Smooth muscle cell (in vitro differentiated cells): Measurements from ENCODE around the gene AUTS2. TPM values are rescaled to one million over a fixed set of nuclear protein-coding genes. Genes with fewer than 3 reads are reported as not detected.

ENCODE experiments used
- DNase-seq: peaks from one replicate; lab custom pipeline; 2025; ENCODE audit not compliant: unreplicated experiment; lab: John Stamatoyannopoulos, UW
- H2AFZ ChIP-seq: fragments of 200-600 bp; sonication (generic); 2 replicates; pipeline ENCODE4 v1.6.0; 2016; ENCODE audit warnings: antibody characterized with exemption, low read depth, mild to moderate bottlenecking
- H3F3A ChIP-seq: fragments of 200-600 bp; sonication (generic); 2 replicates; pipeline ENCODE4 v1.6.0; 2017; ENCODE audit warnings: antibody characterized with exemption, low read depth
- H3K27ac ChIP-seq: fragments of 200-600 bp; sonication (generic); 2 replicates; pipeline ENCODE4 v1.5.1; 2016; ENCODE audit warnings: low read depth, mild to moderate bottlenecking
- H3K27me3 ChIP-seq: fragments of 200-600 bp; sonication (generic); 2 replicates; pipeline ENCODE4 v1.6.1; 2016; ENCODE audit warnings: low read depth, mild to moderate bottlenecking
- H3K36me3 ChIP-seq: fragments of 200-600 bp; sonication (generic); 2 replicates; pipeline ENCODE4 v1.5.1; 2016; ENCODE audit warnings: low read depth
- H3K4me1 ChIP-seq: fragments of 200-600 bp; sonication (generic); 2 replicates; pipeline ENCODE4 v1.5.1; 2016; ENCODE audit warnings: low read depth
- H3K4me2 ChIP-seq: fragments of 200-600 bp; sonication (generic); 2 replicates; pipeline ENCODE4 v1.6.0; 2016; ENCODE audit warnings: mild to moderate bottlenecking
- H3K4me3 ChIP-seq: fragments of 200-600 bp; sonication (generic); 2 replicates; pipeline ENCODE4 v1.5.1; 2016; ENCODE audit warnings: mild to moderate bottlenecking
- H3K79me2 ChIP-seq: fragments of 200-600 bp; sonication (generic); 2 replicates; pipeline ENCODE4 v1.6.0; 2016; ENCODE audit warnings: low read depth, mild to moderate bottlenecking
- H3K9ac ChIP-seq: fragments of 200-600 bp; sonication (generic); 2 replicates; pipeline ENCODE4 v1.6.0; 2016; ENCODE audit warnings: low read depth
- H3K9me3 ChIP-seq: fragments of 200-600 bp; sonication (generic); replicated peaks from 2 replicates; pipeline ENCODE4 v1.5.1; 2016; ENCODE audit warnings: low read depth
- H4K20me1 ChIP-seq: fragments of 200-600 bp; sonication (generic); 2 replicates; pipeline ENCODE4 v1.6.0; 2016; ENCODE audit warnings: low read depth
- CTCF ChIP-seq: fragments of 200-600 bp; sonication (generic); IDR thresholded peaks from 2 replicates; pipeline ENCODE4 v1.5.1; 2017; ENCODE audit warnings: borderline replicate concordance, mild to moderate bottlenecking, antibody characterized with exemption; ENCODE audit not compliant: insufficient read depth, poor library complexity, severe bottlenecking
- WGBS: methylation state at CpG from one replicate; pipeline ENCODE4 v1.1.7; 2016; ENCODE audit warnings: low lambda C conversion rate; 5-methylcytosine and 5-hydroxymethylcytosine counted together
- polyA plus RNA-seq: library from polyadenylated mRNA; unstranded; fragments of >200 nt; fragmentation: Nextera tagmentation; extraction: Ambion mirVana; gene quantifications from 2 replicates; pipeline ENCODE4 v1.2.1, GENCODE V29; 2016
- total RNA-seq: library from RNA; depleted of rRNA; stranded (reverse); fragments of >200 nt; gene quantifications from 2 replicates; pipeline ENCODE4 v1.2.3, GENCODE V29; 2014

The AUTS2 gene
- total and polyA plus RNA-seq, 2 experiments from 2014 or later, result 6.5 to 8.6 TPM

- Histone ChIP-seq H2AFZ (no peak overlapping the region), H3K9me3 (no peaks in the 10 kb centered on the region), H3K4me3 (no peak overlapping the region), H3K27ac (no peak overlapping the region), H3K79me2 (no peaks in the 10 kb centered on the region), H4K20me1 (no peaks in the 10 kb centered on the region), H3F3A (no peaks in the 10 kb centered on the region), H3K4me1 (no peaks in the 10 kb centered on the region), H3K36me3 (peaks cover 3% of the 10 kb centered on the region), H3K27me3 (no peaks in the 10 kb centered on the region), H3K4me2 (no peak overlapping the region), H3K9ac (no peak overlapping the region)
- DNase-seq, result no peak
- 92% methylated on average over 8 of the region's 8 CpGs for WGBS
- TF ChIP-seq CTCF, result no peak
These were observed 1189.5 kb downstream of the AUTS2 start for GRCh38 chr7:70787771-70788170.

GRCh38 chr7:70788276-70788675, 1190.0 kb downstream of the AUTS2 start:
- H3K27me3 ChIP-seq, result no peaks in the 10 kb centered on the region
- no peaks in the 10 kb centered on the region for H3K79me2 ChIP-seq
- no peak overlapping the region for H3K4me3 ChIP-seq
- no peaks in the 10 kb centered on the region for H4K20me1 ChIP-seq
- H3K4me2 ChIP-seq, result no peak overlapping the region
- no peak overlapping the region for H3K27ac ChIP-seq
- no peak for DNase-seq
- no peak overlapping the region for H2AFZ ChIP-seq
- 83% methylated on average over 7 of the region's 7 CpGs for WGBS
- TF ChIP-seq CTCF, result no peak
- H3F3A ChIP-seq, result no peaks in the 10 kb centered on the region
- peaks cover 3% of the 10 kb centered on the region for H3K36me3 ChIP-seq
- no peaks in the 10 kb centered on the region for H3K4me1 ChIP-seq
- H3K9ac ChIP-seq, result no peak overlapping the region
- H3K9me3 ChIP-seq, result no peaks in the 10 kb centered on the region

GRCh38 chr7:70789481-70790214, 1191.4 kb downstream of the AUTS2 start:
- Histone ChIP-seq H3K4me2 (no peak overlapping the region), H3K27me3 (no peaks in the 10 kb centered on the region), H3K36me3 (peaks cover 3% of the 10 kb centered on the region), H3K27ac (no peak overlapping the region), H4K20me1 (no peaks in the 10 kb centered on the region), H3K9me3 (no peaks in the 10 kb centered on the region), H2AFZ (no peak overlapping the region), H3K9ac (no peak overlapping the region), H3K79me2 (no peaks in the 10 kb centered on the region), H3K4me1 (no peaks in the 10 kb centered on the region), H3K4me3 (no peak overlapping the region), H3F3A (no peaks in the 10 kb centered on the region)
- TF ChIP-seq CTCF, result no peak
- WGBS, result 97% methylated on average over 43 of the region's 43 CpGs
- no peak for DNase-seq
